ENCODE data around the gene THAP5. TPM values are rescaled to one million over a fixed set of nuclear protein-coding genes. Genes with fewer than 3 reads are reported as not detected.

Gene THAP5
- total RNA-seq, 2 experiments from 2014 or later: 22.7 to 24.8 TPM

GRCh38 chr7:108600399-108600798 is 30.9 kb upstream of the THAP5 start:
- no peak for DNase-seq
- Mint-ChIP-seq H3K27me3 (ENCODE audit: low read depth) (peaks cover 3% of the 10 kb centered on the region), H3K4me3 (no peak overlapping the region), H3K9me3 (no peaks in the 10 kb centered on the region), H3K36me3 (ENCODE audit: low read depth) (no peaks in the 10 kb centered on the region), H3K27ac (no peak overlapping the region), H3K4me1 (ENCODE audit: low read depth) (no peaks in the 10 kb centered on the region)
- CTCF ChIA-PET: interaction anchor here (1.1 kb wide), 1 partner anchor 90 kb away, joined by 3 read pairs; no protein-coding TSS in a partner anchor
- intact Hi-C loops (cut with micrococcal nuclease): no loop called here

GRCh38 chr7:108598914-108599580 is 29.5 kb upstream of the THAP5 start:
- Mint-ChIP-seq H3K9me3 (no peaks in the 10 kb centered on the region), H3K36me3 (ENCODE audit: low read depth) (no peaks in the 10 kb centered on the region), H3K27me3 (ENCODE audit: low read depth) (peaks cover 3% of the 10 kb centered on the region), H3K4me1 (ENCODE audit: low read depth) (no peaks in the 10 kb centered on the region), H3K27ac (no peak overlapping the region), H3K4me3 (no peak overlapping the region)
- intact Hi-C loops (cut with micrococcal nuclease): no loop called here
- no peak for DNase-seq
- CTCF ChIA-PET: no interaction called here

DNA sequence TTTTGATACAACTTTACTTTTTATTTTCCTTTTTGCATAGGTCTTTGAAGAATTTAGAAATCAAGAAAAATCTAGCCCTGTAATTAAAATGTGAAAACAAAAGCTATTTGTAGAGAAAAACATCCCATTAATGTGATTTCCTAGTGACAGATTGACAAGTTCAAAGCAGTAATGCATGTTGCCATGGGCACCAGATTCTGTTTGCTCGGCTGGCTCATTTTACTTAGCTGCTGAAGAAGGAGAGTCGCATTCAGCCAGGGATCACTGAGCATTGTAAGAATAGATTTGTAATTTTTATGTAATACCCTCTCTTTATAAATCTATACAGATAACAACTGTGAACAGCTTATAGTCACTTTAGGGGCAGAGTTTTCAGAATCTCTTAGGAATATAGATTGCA is 28.6 kb upstream of the THAP5 start:
- Mint-ChIP-seq H3K36me3 (ENCODE audit: low read depth) (no peaks in the 10 kb centered on the region), H3K4me1 (ENCODE audit: low read depth) (no peaks in the 10 kb centered on the region), H3K4me3 (no peak overlapping the region), H3K27me3 (ENCODE audit: low read depth) (peaks cover 3% of the 10 kb centered on the region), H3K27ac (no peak overlapping the region), H3K9me3 (no peaks in the 10 kb centered on the region)
- intact Hi-C loops (cut with micrococcal nuclease): no loop called here
- CTCF ChIA-PET: no interaction called here
- no peak for DNase-seq

DNA sequence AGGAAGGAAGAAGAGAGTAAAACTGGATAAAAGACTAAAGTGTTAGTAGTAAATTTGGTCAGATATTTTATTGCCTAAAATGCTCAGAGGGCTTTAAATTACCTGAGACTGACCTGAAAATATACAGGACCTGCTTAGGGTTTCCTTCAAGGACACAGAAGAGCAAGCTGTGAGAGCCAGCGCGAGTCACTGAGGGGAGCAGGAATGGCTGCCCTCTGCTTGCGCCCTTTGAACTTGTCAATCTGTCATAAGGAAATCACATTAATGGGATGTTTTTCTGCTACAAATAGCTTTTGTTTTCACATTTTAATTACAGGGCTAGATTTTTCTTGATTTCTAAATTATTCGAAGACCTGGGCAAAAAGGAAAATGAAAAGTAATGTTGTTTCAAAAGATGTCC is 27.1 kb upstream of the THAP5 start:
- no peak overlapping the region for H3K4me3 Mint-ChIP-seq
- no peaks in the 10 kb centered on the region for H3K36me3 Mint-ChIP-seq (ENCODE audit: low read depth)
- H3K27ac Mint-ChIP-seq: no peak overlapping the region
- DNase-seq: no peak
- CTCF ChIA-PET: no interaction called here
- no peaks in the 10 kb centered on the region for H3K9me3 Mint-ChIP-seq
- no peaks in the 10 kb centered on the region for H3K4me1 Mint-ChIP-seq (ENCODE audit: low read depth)
- intact Hi-C loops (cut with micrococcal nuclease): no loop called here
- H3K27me3 Mint-ChIP-seq (ENCODE audit: low read depth): peaks cover 3% of the 10 kb centered on the region

GRCh38 chr7:108592646-108593201 is 23.2 kb upstream of the THAP5 start:
- Mint-ChIP-seq H3K9me3 (no peaks in the 10 kb centered on the region), H3K27ac (no peak overlapping the region), H3K27me3 (ENCODE audit: low read depth) (no peaks in the 10 kb centered on the region), H3K4me1 (ENCODE audit: low read depth) (no peaks in the 10 kb centered on the region), H3K4me3 (no peak overlapping the region), H3K36me3 (ENCODE audit: low read depth) (no peaks in the 10 kb centered on the region)
- DNase-seq: no peak
- CTCF ChIA-PET: interaction anchor here (1.4 kb wide), 1 partner anchor 9 kb away, joined by 4 read pairs; no protein-coding TSS in a partner anchor
- intact Hi-C loops (cut with micrococcal nuclease): no loop called here

DNA sequence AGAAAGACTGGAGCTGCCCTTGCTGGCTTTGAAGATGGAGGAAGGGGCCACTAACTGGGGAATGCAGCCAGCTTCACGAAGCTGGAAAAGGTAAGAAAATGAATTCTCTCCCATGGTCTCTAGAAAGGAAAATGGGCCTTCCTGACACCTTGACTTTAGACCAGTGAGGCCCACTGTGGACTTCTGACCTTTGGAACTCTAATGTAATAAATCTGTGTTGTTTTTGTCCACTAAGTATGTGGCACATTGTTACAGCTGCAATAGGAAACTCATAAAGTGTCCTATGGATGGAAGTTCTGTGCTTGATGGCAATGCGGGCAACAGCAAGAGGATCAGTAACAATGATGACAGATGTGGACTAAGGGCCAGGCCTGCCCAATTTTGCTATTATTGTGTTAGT is 21.1 kb upstream of the THAP5 start:
- Mint-ChIP-seq H3K27me3 (ENCODE audit: low read depth) (no peaks in the 10 kb centered on the region), H3K9me3 (no peaks in the 10 kb centered on the region), H3K27ac (no peak overlapping the region), H3K4me1 (ENCODE audit: low read depth) (no peaks in the 10 kb centered on the region), H3K36me3 (ENCODE audit: low read depth) (no peaks in the 10 kb centered on the region), H3K4me3 (no peak overlapping the region)
- intact Hi-C loops (cut with micrococcal nuclease): no loop called here
- DNase-seq: no peak
- CTCF ChIA-PET: no interaction called here

GRCh38 chr7:108589874-108590273 is 20.4 kb upstream of the THAP5 start:
- Mint-ChIP-seq H3K4me1 (ENCODE audit: low read depth) (no peaks in the 10 kb centered on the region), H3K36me3 (ENCODE audit: low read depth) (no peaks in the 10 kb centered on the region), H3K27me3 (ENCODE audit: low read depth) (no peaks in the 10 kb centered on the region), H3K9me3 (no peaks in the 10 kb centered on the region), H3K27ac (no peak overlapping the region), H3K4me3 (no peak overlapping the region)
- DNase-seq: no peak
- CTCF ChIA-PET: no interaction called here
- intact Hi-C loops (cut with micrococcal nuclease): no loop called here

DNA sequence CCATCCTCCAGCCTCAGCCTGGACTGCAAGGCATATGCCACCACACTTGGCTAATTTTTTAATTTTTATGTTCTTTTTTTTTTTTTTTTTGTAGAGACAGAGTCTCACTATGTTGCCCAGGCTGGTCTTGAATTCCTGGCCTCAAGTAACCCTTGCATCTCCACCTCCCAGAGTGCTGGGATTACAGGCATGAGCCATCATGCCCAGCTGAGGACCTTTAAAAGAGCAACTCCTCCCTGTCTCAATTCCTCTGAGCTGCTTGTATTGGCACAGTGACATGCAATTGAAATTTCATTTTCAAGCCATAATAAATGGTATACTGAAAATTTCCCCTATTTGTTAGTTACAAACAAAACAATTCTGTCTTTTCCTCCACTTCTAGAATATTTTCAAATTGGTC is 19.7 kb upstream of the THAP5 start:
- intact Hi-C loops (cut with micrococcal nuclease): no loop called here
- Mint-ChIP-seq H3K9me3 (no peaks in the 10 kb centered on the region), H3K4me1 (ENCODE audit: low read depth) (no peaks in the 10 kb centered on the region), H3K4me3 (no peak overlapping the region), H3K36me3 (ENCODE audit: low read depth) (no peaks in the 10 kb centered on the region), H3K27me3 (ENCODE audit: low read depth) (no peaks in the 10 kb centered on the region), H3K27ac (no peak overlapping the region)
- CTCF ChIA-PET: no interaction called here
- no peak for DNase-seq

DNA sequence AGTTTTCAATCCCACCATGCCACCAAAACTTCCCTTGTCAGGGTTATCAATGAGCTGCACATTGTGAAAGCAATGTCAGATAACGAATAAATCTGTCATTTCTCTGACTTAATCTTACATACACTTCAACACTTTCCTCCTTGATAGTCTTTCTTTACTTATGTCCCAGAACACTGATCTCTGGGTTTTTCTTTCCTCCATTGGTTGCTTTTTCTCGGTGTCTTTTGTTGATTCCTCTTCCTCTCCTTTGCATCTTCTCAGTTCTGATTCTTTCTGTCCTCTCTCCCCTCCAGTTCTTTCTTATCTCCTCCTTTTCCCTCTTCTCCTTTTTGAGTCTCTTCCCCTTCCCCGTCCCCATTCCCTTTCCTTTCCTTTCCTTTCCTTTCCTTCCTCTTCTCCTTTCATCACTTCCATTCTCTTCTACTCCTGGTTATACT is 16.8 kb upstream of the THAP5 start:
- no peaks in the 10 kb centered on the region for H3K9me3 Mint-ChIP-seq
- intact Hi-C loops (cut with micrococcal nuclease): no loop called here
- no peak for DNase-seq
- CTCF ChIA-PET: interaction anchor here (1.5 kb wide), 1 partner anchor 12 kb away, joined by 3 read pairs; no protein-coding TSS in a partner anchor
- H3K27me3 Mint-ChIP-seq (ENCODE audit: low read depth): no peaks in the 10 kb centered on the region
- no peaks in the 10 kb centered on the region for H3K4me1 Mint-ChIP-seq (ENCODE audit: low read depth)
- H3K4me3 Mint-ChIP-seq: no peak overlapping the region
- no peaks in the 10 kb centered on the region for H3K36me3 Mint-ChIP-seq (ENCODE audit: low read depth)
- no peak overlapping the region for H3K27ac Mint-ChIP-seq

DNA sequence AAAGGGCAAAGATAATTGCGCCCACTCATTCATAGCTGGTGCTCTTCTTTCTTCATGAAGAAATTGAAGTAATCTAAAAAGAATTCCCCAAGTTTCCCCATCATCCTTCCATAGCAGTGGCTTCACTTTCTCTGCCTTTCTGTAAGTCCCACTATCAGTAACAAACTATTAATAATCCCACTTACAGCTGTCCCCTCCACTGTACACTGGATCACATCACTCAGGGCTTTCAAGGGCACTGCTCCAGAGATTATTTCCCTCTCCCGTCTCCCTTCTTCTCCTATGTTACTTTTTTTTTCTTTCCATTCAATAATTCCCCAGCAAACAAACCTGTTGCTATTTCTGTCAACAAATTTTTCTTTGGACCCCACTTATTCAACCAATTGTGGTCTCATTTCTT is 16.3 kb upstream of the THAP5 start:
- no peaks in the 10 kb centered on the region for H3K9me3 Mint-ChIP-seq
- no peaks in the 10 kb centered on the region for H3K27me3 Mint-ChIP-seq (ENCODE audit: low read depth)
- H3K36me3 Mint-ChIP-seq (ENCODE audit: low read depth): no peaks in the 10 kb centered on the region
- H3K4me3 Mint-ChIP-seq: no peak overlapping the region
- intact Hi-C loops (cut with micrococcal nuclease): no loop called here
- DNase-seq: no peak
- H3K4me1 Mint-ChIP-seq (ENCODE audit: low read depth): no peaks in the 10 kb centered on the region
- no peak overlapping the region for H3K27ac Mint-ChIP-seq
- CTCF ChIA-PET: interaction anchor here (1.5 kb wide), 1 partner anchor 11 kb away, joined by 3 read pairs; no protein-coding TSS in a partner anchor

- H3K9me3 Mint-ChIP-seq: no peaks in the 10 kb centered on the region
- H3K4me1 Mint-ChIP-seq (ENCODE audit: low read depth): no peaks in the 10 kb centered on the region
- H3K27ac Mint-ChIP-seq: no peak overlapping the region
These were observed 14.7 kb upstream of the THAP5 start for GRCh38 chr7:108584211-108584610.

DNA sequence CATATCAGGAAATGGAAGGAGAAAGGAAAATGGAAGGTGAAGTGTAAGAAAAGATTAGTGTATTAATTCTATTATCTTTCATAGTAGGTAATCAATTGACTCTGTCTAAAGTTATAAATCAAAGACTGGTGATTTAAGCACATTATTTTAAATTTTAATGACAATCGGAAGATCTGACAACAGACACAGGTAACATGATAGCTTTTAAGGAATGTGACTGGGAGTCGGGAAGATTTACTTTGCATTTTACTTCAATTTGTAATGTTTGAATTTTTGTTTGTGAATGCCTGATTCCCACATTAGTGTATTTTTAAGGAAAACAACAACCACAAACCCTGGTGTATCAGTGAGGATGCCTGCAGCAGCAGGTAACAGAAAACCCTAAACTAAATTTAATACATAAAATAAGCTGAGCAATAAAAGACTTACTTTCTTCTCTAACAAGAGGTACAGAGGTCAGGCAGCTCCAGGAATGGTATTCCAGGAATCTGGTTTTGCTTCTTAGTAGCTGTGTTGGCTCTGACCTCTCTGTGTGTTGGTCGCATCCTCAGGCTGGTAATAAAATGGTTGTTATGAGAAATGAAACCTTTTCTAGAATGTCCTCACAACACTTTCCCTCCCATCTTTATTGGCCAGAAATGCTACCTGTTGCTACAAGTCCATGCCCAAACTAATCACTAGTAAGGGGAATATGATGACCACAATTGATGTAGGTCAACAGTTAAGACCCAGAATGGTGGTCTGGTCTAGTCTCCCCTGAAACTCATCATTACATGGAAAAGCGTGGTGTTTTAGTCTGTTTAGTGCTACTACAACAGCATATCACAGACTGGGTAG is 12.4 kb upstream of the THAP5 start:
- Mint-ChIP-seq H3K36me3 (ENCODE audit: low read depth) (peaks cover 15% of the 10 kb centered on the region), H3K4me1 (ENCODE audit: low read depth) (peaks cover under 1% of the 10 kb centered on the region), H3K9me3 (peaks cover 3% of the 10 kb centered on the region), H3K27ac (no peak overlapping the region), H3K4me3 (no peak overlapping the region), H3K27me3 (ENCODE audit: low read depth) (no peaks in the 10 kb centered on the region)
- intact Hi-C loops (cut with micrococcal nuclease): no loop called here
- CTCF ChIA-PET: no interaction called here
- no peak for DNase-seq

More at GRCh38 chr7:108584211-108584610, 14.7 kb upstream of the THAP5 start:
- intact Hi-C loops (cut with micrococcal nuclease): no loop called here
- Mint-ChIP-seq H3K36me3 (ENCODE audit: low read depth) (peaks cover 7% of the 10 kb centered on the region), H3K27me3 (ENCODE audit: low read depth) (no peaks in the 10 kb centered on the region), H3K4me3 (no peak overlapping the region)
- CTCF ChIA-PET: no interaction called here
- DNase-seq: no peak
